H1 (cell line): ENCODE results near the gene DGKK. TPM values are rescaled to one million over a fixed set of nuclear protein-coding genes. Genes with fewer than 3 reads are reported as not detected.

Experiments
- CTCF ChIA-PET: fragments of 300-600 bp; sonication (Branson Sonifier 250); formaldehyde crosslinking; loops from one replicate; lab custom pipeline; 2021; ENCODE audit not compliant: partially characterized antibody; lab: Charles Lee
- POLR2A ChIA-PET: fragments of 300-600 bp; sonication (Branson Sonifier 250); formaldehyde crosslinking; loops from one replicate; lab custom pipeline; 2021; ENCODE audit warnings: inconsistent platforms; ENCODE audit not compliant: partially characterized antibody; lab: Charles Lee
- DNase-seq, 2 experiments: peaks; one replicate each; pipeline versions ENCODE4 v3.0.0 to v3.0.0-alpha.2; 2010 to 2022; ENCODE audit warnings: low spot score in 2 of 2, low read depth in 1 of 2, mixed read lengths in 1 of 2
- FAIRE-seq: peaks from 2 replicates; lab custom pipeline; 2011; peaks lifted over from hg19 to GRCh38; lab: Jason Lieb, UNC
- H2AFZ ChIP-seq: 2 replicates; pipeline ENCODE4 v1.8.1; 2012; ENCODE audit warnings: low read length, inconsistent platforms
- H2AK5ac ChIP-seq: 2 replicates; pipeline ENCODE4 v1.6.1; 2013; ENCODE audit warnings: low read depth, low read length
- H2BK120ac ChIP-seq: replicated peaks from 2 replicates; pipeline ENCODE3; 2013; ENCODE audit warnings: low read depth, low read length, inconsistent platforms
- H2BK12ac ChIP-seq: 2 replicates; pipeline ENCODE4 v1.6.1; 2013; ENCODE audit warnings: low read depth, low read length
- H2BK15ac ChIP-seq: 2 replicates; pipeline ENCODE4 v1.6.1; 2013; ENCODE audit warnings: low read length
- H2BK20ac ChIP-seq: 2 replicates; pipeline ENCODE4 v1.6.1; 2013; ENCODE audit warnings: low read length
- H2BK5ac ChIP-seq: 2 replicates; pipeline ENCODE4 v1.6.1; 2013; ENCODE audit warnings: low read depth, low read length
- H3K14ac ChIP-seq: 2 replicates; pipeline ENCODE4 v1.6.1; 2013; ENCODE audit warnings: inconsistent platforms; ENCODE audit not compliant: insufficient read length
- H3K18ac ChIP-seq: 2 replicates; pipeline ENCODE4 v1.6.1; 2013; ENCODE audit warnings: low read length; ENCODE audit errors: extremely low read depth
- H3K23ac ChIP-seq: 2 replicates; pipeline ENCODE4 v1.6.1; 2013; ENCODE audit warnings: inconsistent platforms; ENCODE audit not compliant: insufficient read length
- H3K23me2 ChIP-seq: 2 replicates; pipeline ENCODE4 v1.6.1; 2013; ENCODE audit warnings: low read depth, low read length
- H3K27ac ChIP-seq: 2 replicates; pipeline ENCODE4 v1.6.1; 2011; ENCODE audit warnings: low read depth, low read length, inconsistent platforms
- H3K27me3 ChIP-seq, 4 experiments: replicated peaks in 1 of 4; 1 replicate in 1 of 4; 2 replicates in 3 of 4; pipeline versions ENCODE4 v1.6.1 to v1.8.1; 2011 to 2013; ENCODE audit warnings: low read length in 3 of 4, mild to moderate bottlenecking in 3 of 4, inconsistent platforms in 2 of 4, mixed read lengths in 2 of 4, moderate library complexity in 1 of 4; ENCODE audit not compliant: control insufficient read depth in 3 of 4, insufficient read depth in 3 of 4; ENCODE audit errors: extremely low read depth in 1 of 4
- H3K36me3 ChIP-seq, 4 experiments: 2 replicates each; pipeline versions ENCODE4 v1.6.1 to v1.8.1; 2011 to 2013; ENCODE audit warnings: mild to moderate bottlenecking in 4 of 4, low read length in 3 of 4, moderate library complexity in 2 of 4, control low read depth in 1 of 4, inconsistent platforms in 1 of 4; ENCODE audit not compliant: insufficient read depth in 4 of 4, control insufficient read depth in 2 of 4
- H3K4ac ChIP-seq: replicated peaks from 2 replicates; pipeline ENCODE3; 2013; ENCODE audit warnings: low read length, low read depth, mixed read lengths, inconsistent platforms; ENCODE audit not compliant: insufficient read length
- H3K4me1 ChIP-seq, 4 experiments: replicated peaks in 1 of 4; 1 replicate in 1 of 4; 2 replicates in 3 of 4; pipeline versions ENCODE4 v1.6.1 to v1.8.1; 2011 to 2013; ENCODE audit warnings: low read length in 3 of 4, inconsistent platforms in 2 of 4, mixed read lengths in 1 of 4; ENCODE audit not compliant: insufficient read depth in 4 of 4, control insufficient read depth in 3 of 4
- H3K4me2 ChIP-seq, 2 experiments: 2 replicates each; pipeline versions ENCODE4 v1.6.1 to v1.8.1; 2011 to 2013; ENCODE audit warnings: low read depth in 2 of 2, low read length in 2 of 2, control low read depth in 1 of 2, inconsistent platforms in 1 of 2, mild to moderate bottlenecking in 1 of 2; ENCODE audit not compliant: insufficient read depth in 1 of 2
- H3K4me3 ChIP-seq, 4 experiments: fragments of 200-600, 300-600 bp in 1 of 4; sonication (generic), shearing (Covaris generic), sonication (Bioruptor Twin) in 1 of 4; 2 replicates each; pipeline versions ENCODE4 v1.5.1 to v1.8.1; 2011 to 2016; ENCODE audit warnings: low read length in 4 of 4, low read depth in 3 of 4, control low read depth in 2 of 4, inconsistent platforms in 2 of 4, mild to moderate bottlenecking in 2 of 4, mixed read lengths in 1 of 4, moderate library complexity in 1 of 4; ENCODE audit not compliant: insufficient read depth in 2 of 4; ENCODE audit errors: extremely low read depth in 1 of 4
- H3K56ac ChIP-seq: replicated peaks from 2 replicates; pipeline ENCODE3; 2013; ENCODE audit warnings: low read depth, mild to moderate bottlenecking, mixed read lengths, low read length, inconsistent platforms; ENCODE audit not compliant: insufficient read length
- H3K79me1 ChIP-seq: 2 replicates; pipeline ENCODE4 v1.6.1; 2013; ENCODE audit warnings: low read depth, low read length, control low read depth
- H3K79me2 ChIP-seq, 2 experiments: 2 replicates each; pipeline versions ENCODE4 v1.6.1 to v1.8.1; 2012 to 2013; ENCODE audit warnings: low read length in 2 of 2, mild to moderate bottlenecking in 2 of 2, inconsistent platforms in 1 of 2; ENCODE audit not compliant: insufficient read depth in 2 of 2, control insufficient read depth in 1 of 2
- H3K9ac ChIP-seq, 4 experiments: replicated peaks in 1 of 4; 1 replicate in 1 of 4; 2 replicates in 3 of 4; pipeline versions ENCODE4 v1.6.1 to v1.8.1; 2011 to 2013; ENCODE audit warnings: low read depth in 3 of 4, low read length in 3 of 4, control low read depth in 2 of 4, mild to moderate bottlenecking in 2 of 4, moderate library complexity in 2 of 4, inconsistent platforms in 1 of 4; ENCODE audit errors: extremely low read depth in 1 of 4
- H3K9me3 ChIP-seq, 2 experiments: 2 replicates each; pipeline versions ENCODE4 v1.6.1 to v1.8.1; 2012 to 2013; ENCODE audit warnings: mild to moderate bottlenecking in 2 of 2, moderate library complexity in 2 of 2, control low read depth in 1 of 2, inconsistent platforms in 1 of 2, low read depth in 1 of 2, low read length in 1 of 2, mixed read lengths in 1 of 2; ENCODE audit not compliant: insufficient read depth in 2 of 2
- H4K20me1 ChIP-seq, 2 experiments: replicated peaks in 1 of 2; 2 replicates each; pipeline versions ENCODE3 to v1.8.1; 2011 to 2013; ENCODE audit warnings: inconsistent platforms in 2 of 2, low read length in 2 of 2, mild to moderate bottlenecking in 1 of 2; ENCODE audit not compliant: insufficient read depth in 2 of 2, control insufficient read depth in 1 of 2
- H4K5ac ChIP-seq: 2 replicates; pipeline ENCODE4 v1.6.1; 2013; ENCODE audit warnings: low read length, low read depth, mixed read lengths, inconsistent platforms; ENCODE audit not compliant: insufficient read length
- H4K8ac ChIP-seq: 2 replicates; pipeline ENCODE4 v1.8.0; 2013; ENCODE audit warnings: mild to moderate bottlenecking, moderate library complexity, low read length, inconsistent platforms; ENCODE audit not compliant: insufficient read depth; ENCODE audit errors: extremely low read depth
- H4K91ac ChIP-seq: replicated peaks from 2 replicates; pipeline ENCODE3; 2013; ENCODE audit warnings: low read length, mixed read lengths, inconsistent platforms; ENCODE audit not compliant: insufficient read length
- ATF3 ChIP-seq: IDR thresholded peaks from 2 replicates; pipeline ENCODE4 v1.6.1; 2011; ENCODE audit warnings: low read depth, mild to moderate bottlenecking, low read length; ENCODE audit not compliant: insufficient read depth
- CHD1 ChIP-seq: IDR thresholded peaks from 2 replicates; pipeline ENCODE4 v1.6.1; 2012; ENCODE audit warnings: low read depth, low read length, improper control_type of control experiment
- CTBP2 ChIP-seq: IDR thresholded peaks from 2 replicates; pipeline ENCODE4 v1.7.0; 2011; ENCODE audit warnings: borderline replicate concordance, mild to moderate bottlenecking, moderate library complexity, mixed read lengths, low read length; ENCODE audit not compliant: insufficient read depth, insufficient read length
- HDAC6 ChIP-seq: IDR thresholded peaks from one replicate; pipeline ENCODE4 v1.7.1; 2012; ENCODE audit warnings: low read depth, mild to moderate bottlenecking, inconsistent platforms, low read length, moderate library complexity
- JUND ChIP-seq: IDR thresholded peaks from 2 replicates; pipeline ENCODE4 v1.6.1; 2011; ENCODE audit warnings: mild to moderate bottlenecking, improper control_type of control experiment, low read length
- MAX ChIP-seq: IDR thresholded peaks from 2 replicates; pipeline ENCODE4 v1.6.1; 2012; ENCODE audit warnings: inconsistent platforms
- SUZ12 ChIP-seq: fragments of 200-600 bp; sonication (generic); IDR thresholded peaks from 2 replicates; pipeline ENCODE4 v1.6.1; 2012; ENCODE audit warnings: mild to moderate bottlenecking, inconsistent platforms, low read length, moderate library complexity, mixed read lengths
- WGBS, 2 experiments: shearing (Covaris generic) in 1 of 2; methylation state at CpG; one replicate each; pipeline versions ENCODE4 v1.1.6 to v1.1.7; 2013 to 2015; ENCODE audit warnings: low lambda C conversion rate in 2 of 2, mixed read lengths in 2 of 2, inconsistent platforms in 1 of 2, low coverage in 1 of 2, missing lambda C conversion rate in 1 of 2; ENCODE audit not compliant: insufficient replicate concordance in 2 of 2, insufficient coverage in 1 of 2, insufficient read length in 1 of 2; ENCODE audit errors: extremely low coverage in 1 of 2, missing lambda C conversion rate in 1 of 2; 5-methylcytosine and 5-hydroxymethylcytosine counted together
- polyA plus RNA-seq, 7 experiments: library from polyadenylated mRNA; depleted of rRNA in 3 of 7; stranded (reverse) in 5 of 7; unstranded in 2 of 7; fragments of >200 nt in 5 of 7; fragments of 200-250 nt in 2 of 7; gene quantifications; 1 replicate in 5 of 7; 2 replicates in 1 of 7; 4 replicates in 1 of 7; pipeline versions ENCODE4 v1.2.1 to v1.2.3, GENCODE V29; 2011 to 2013; ENCODE audit warnings: missing spikeins in 2 of 7, mixed read lengths in 2 of 7
- total RNA-seq: library from RNA; stranded (reverse); fragmentation: NEBNext Ultra II Directional; extraction: Animal tissue kit (Norgen Biotek cat#: 25700); gene quantifications from 2 replicates; pipeline ENCODE4 v1.2.1, GENCODE V29; 2021
- TF ChIP-seq, protein P1 (sequence below): IDR thresholded peaks from 2 replicates; pipeline ENCODE4 v1.6.1; 2011; ENCODE audit warnings: low read length, improper control_type of control experiment

Gene DGKK
- total and polyA plus RNA-seq, 2 of the 8 experiments (the other 6 are each of a cell fraction or from before 2014, with no cell fraction given) = 4.9 to 19.2 TPM

- H4K20me1 ChIP-seq = no peaks in the 10 kb centered on the region
- no peak overlapping the region for H3K23ac ChIP-seq
- H3K18ac ChIP-seq = no peak overlapping the region
- DNase-seq (no peak), FAIRE-seq (no peak)
- H3K79me1 ChIP-seq = no peaks in the 10 kb centered on the region
- H2AK5ac ChIP-seq = no peak overlapping the region
- H3K4ac ChIP-seq = no peak overlapping the region
- peaks cover 0 to 4% (median 1%) of the 10 kb centered on the region in 4 experiments; a peak in 4 of 8 replicates for H3K36me3 ChIP-seq
- H3K4me1 ChIP-seq = no peaks in the 10 kb centered on the region
- no peak overlapping the region for H4K8ac ChIP-seq
- ChIA-PET CTCF (interaction anchor here (1.2 kb wide), 1 partner anchor 32 kb away, joined by 3 read pairs; no protein-coding TSS in a partner anchor), POLR2A (no interaction called here)
- H4K5ac ChIP-seq = no peak overlapping the region
- TF ChIP-seq, protein P1, sequence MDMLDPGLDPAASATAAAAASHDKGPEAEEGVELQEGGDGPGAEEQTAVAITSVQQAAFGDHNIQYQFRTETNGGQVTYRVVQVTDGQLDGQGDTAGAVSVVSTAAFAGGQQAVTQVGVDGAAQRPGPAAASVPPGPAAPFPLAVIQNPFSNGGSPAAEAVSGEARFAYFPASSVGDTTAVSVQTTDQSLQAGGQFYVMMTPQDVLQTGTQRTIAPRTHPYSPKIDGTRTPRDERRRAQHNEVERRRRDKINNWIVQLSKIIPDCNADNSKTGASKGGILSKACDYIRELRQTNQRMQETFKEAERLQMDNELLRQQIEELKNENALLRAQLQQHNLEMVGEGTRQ = no peak
- TF ChIP-seq SUZ12 = no peak
- TF ChIP-seq ATF3 = no peak
- no peak for TF ChIP-seq JUND
- TF ChIP-seq CHD1 = no peak
- no peak for TF ChIP-seq CTBP2
- TF ChIP-seq HDAC6 = no peak
- TF ChIP-seq MAX = no peak
- no peak overlapping the region for H3K14ac ChIP-seq
- H2BK20ac ChIP-seq = no peak overlapping the region
- H2BK120ac ChIP-seq = no peak overlapping the region
- H4K91ac ChIP-seq = no peak overlapping the region
- H3K9me3 ChIP-seq = no peaks in the 10 kb centered on the region
- no peak overlapping the region for H2BK12ac ChIP-seq
- H2BK5ac ChIP-seq = no peak overlapping the region
- no peak overlapping the region for H3K27ac ChIP-seq
- no peaks in the 10 kb centered on the region for H3K27me3 ChIP-seq
- H2AFZ ChIP-seq = no peak overlapping the region
- no peak overlapping the region for H3K4me3 ChIP-seq
- no peaks in the 10 kb centered on the region for H3K23me2 ChIP-seq
- H3K4me2 ChIP-seq = no peak overlapping the region
- WGBS, 2 experiments = 80% methylated on average over 5 of the region's 5 CpGs; no CpG with 5 or more reads in 1 of the 2 experiments
- H3K79me2 ChIP-seq = no peaks in the 10 kb centered on the region
- H3K9ac ChIP-seq = no peak overlapping the region
- no peak overlapping the region for H3K56ac ChIP-seq
- H2BK15ac ChIP-seq = no peak overlapping the region
These were observed 66.7 kb downstream of the DGKK start for GRCh38 chrX:50403903-50404302.
